ENCODE measurements around the gene LATS1.
"Not testable (repeated sequence)": the region's sequence is repeated elsewhere in the genome, so short reads cannot be mapped to it uniquely, and the experiment has no call there.

Gene LATS1

GRCh38 chr6:149717588-149718458 is at the start of gene LATS1:
TSS of gene LATS1 (minus strand) at chr6:149718101. CDS start at chr6:149702126, 15,975 bp downstream.
- DNase-seq (ENCODE audit: low spot score): peak; percentile 86

GRCh38 chr6:149766156-149766769 is 48.4 kb upstream of the LATS1 start:
- DNase-seq (ENCODE audit: low spot score): no peak

- no peak for DNase-seq (ENCODE audit: low spot score)
Observed at GRCh38 chr6:149763866-149764265, 46.0 kb upstream of the LATS1 start.

- no peak for DNase-seq (ENCODE audit: low spot score)
Observed at GRCh38 chr6:149761438-149761837, 43.5 kb upstream of the LATS1 start.

- no peak for DNase-seq (ENCODE audit: low spot score)
Observed at GRCh38 chr6:149756261-149756636, 38.3 kb upstream of the LATS1 start.

GRCh38 chr6:149755300-149756260 is 37.7 kb upstream of the LATS1 start:
- DNase-seq (ENCODE audit: low spot score): no peak

GRCh38 chr6:149754548-149754947 is 36.6 kb upstream of the LATS1 start:
- DNase-seq (ENCODE audit: low spot score): no peak

GRCh38 chr6:149753374-149753637 is 35.4 kb upstream of the LATS1 start:
- DNase-seq (ENCODE audit: low spot score): not testable (repeated sequence)

GRCh38 chr6:149752600-149753373 is 34.9 kb upstream of the LATS1 start:
- no peak for DNase-seq (ENCODE audit: low spot score)

GRCh38 chr6:149751920-149752319 is 34.0 kb upstream of the LATS1 start:
- not testable (repeated sequence) for DNase-seq (ENCODE audit: low spot score)

- DNase-seq (ENCODE audit: low spot score): no peak
Observed at GRCh38 chr6:149751239-149751638, 33.3 kb upstream of the LATS1 start.

- peak; percentile 24 for DNase-seq (ENCODE audit: low spot score)
Observed at GRCh38 chr6:149750136-149750609, 32.3 kb upstream of the LATS1 start.

- peak; percentile 88 for DNase-seq (ENCODE audit: low spot score)
Observed at GRCh38 chr6:149749594-149750135, 31.8 kb upstream of the LATS1 start, which contains the start of gene PCMT1. TSS of gene PCMT1 (plus strand) at chr6:149749741. CDS start at chr6:149749902, 161 bp downstream.

GRCh38 chr6:149749082-149749593 is 31.2 kb upstream of the LATS1 start:
- DNase-seq (ENCODE audit: low spot score): not testable (repeated sequence)

- DNase-seq (ENCODE audit: low spot score): peak; percentile 91
Observed at GRCh38 chr6:149746147-149746946, 28.4 kb upstream of the LATS1 start, which contains the start of gene NUP43. TSS of gene NUP43 (minus strand) at chr6:149746529. CDS start at chr6:149746495, 34 bp downstream.

GRCh38 chr6:149745252-149745651 is 27.4 kb upstream of the LATS1 start:
- DNase-seq (ENCODE audit: low spot score): not testable (repeated sequence)

- no peak for DNase-seq (ENCODE audit: low spot score)
Observed at GRCh38 chr6:149734915-149735314, 17.0 kb upstream of the LATS1 start.

- no peak for DNase-seq (ENCODE audit: low spot score)
Observed at GRCh38 chr6:149733089-149733720, 15.3 kb upstream of the LATS1 start.

- DNase-seq (ENCODE audit: low spot score): no peak
Observed at GRCh38 chr6:149729824-149730223, 11.9 kb upstream of the LATS1 start.
